Measurements from ENCODE around the gene NUBP2.

NUBP2 gene

GRCh38 chr16:1807626-1808025 lies 24.9 kb downstream of the NUBP2 start:
- DNase-seq (ENCODE audit: low read depth, low spot score) = no peak

GRCh38 chr16:1808691-1809090 lies 25.9 kb downstream of the NUBP2 start:
- DNase-seq (ENCODE audit: low read depth, low spot score) = no peak

GRCh38 chr16:1809281-1809801 lies 26.6 kb downstream of the NUBP2 start:
- no peak for DNase-seq (ENCODE audit: low read depth, low spot score)

- DNase-seq (ENCODE audit: low read depth, low spot score) = no peak
Observed at GRCh38 chr16:1810106-1810505, 27.3 kb downstream of the NUBP2 start.

GRCh38 chr16:1810536-1810935 lies 27.8 kb downstream of the NUBP2 start:
- no peak for DNase-seq (ENCODE audit: low read depth, low spot score)

- DNase-seq (ENCODE audit: low read depth, low spot score) = peak; percentile 20
Observed at GRCh38 chr16:1812732-1813163, 30.0 kb downstream of the NUBP2 start.

- DNase-seq (ENCODE audit: low read depth, low spot score) = no peak
Observed at GRCh38 chr16:1815461-1815860, 32.7 kb downstream of the NUBP2 start.

GRCh38 chr16:1816396-1817275 lies 33.9 kb downstream of the NUBP2 start:
- DNase-seq (ENCODE audit: low read depth, low spot score) = no peak

GRCh38 chr16:1817276-1817589 lies 34.5 kb downstream of the NUBP2 start:
- no peak for DNase-seq (ENCODE audit: low read depth, low spot score)

- no peak for DNase-seq (ENCODE audit: low read depth, low spot score)
Observed at GRCh38 chr16:1817716-1818115, 35.0 kb downstream of the NUBP2 start.

GRCh38 chr16:1818204-1818872 lies 35.6 kb downstream of the NUBP2 start:
- no peak for DNase-seq (ENCODE audit: low read depth, low spot score)

- DNase-seq (ENCODE audit: low read depth, low spot score) = no peak
Observed at GRCh38 chr16:1818873-1819525, 36.2 kb downstream of the NUBP2 start.

- DNase-seq (ENCODE audit: low read depth, low spot score) = no peak
Observed at GRCh38 chr16:1819611-1820010, 36.9 kb downstream of the NUBP2 start.

GRCh38 chr16:1820096-1820945 lies 37.6 kb downstream of the NUBP2 start:
- no peak for DNase-seq (ENCODE audit: low read depth, low spot score)

- DNase-seq (ENCODE audit: low read depth, low spot score) = no peak
Observed at GRCh38 chr16:1820946-1821290, 38.2 kb downstream of the NUBP2 start.

GRCh38 chr16:1821861-1822611 lies 39.3 kb downstream of the NUBP2 start:
- DNase-seq (ENCODE audit: low read depth, low spot score) = no peak

GRCh38 chr16:1822801-1823200 lies 40.0 kb downstream of the NUBP2 start:
- no peak for DNase-seq (ENCODE audit: low read depth, low spot score)

- no peak for DNase-seq (ENCODE audit: low read depth, low spot score)
Observed at GRCh38 chr16:1823821-1824220, 41.1 kb downstream of the NUBP2 start.

GRCh38 chr16:1825381-1825863 lies 42.7 kb downstream of the NUBP2 start:
- no peak for DNase-seq (ENCODE audit: low read depth, low spot score)

GRCh38 chr16:1825864-1826690 lies 43.3 kb downstream of the NUBP2 start:
- no peak for DNase-seq (ENCODE audit: low read depth, low spot score)
